Embryonic facial prominence (tissue), 1 donor: ENCODE measurements around the gene TAPT1.
"Not testable (repeated sequence)": the region's sequence is repeated elsewhere in the genome, so short reads cannot be mapped to it uniquely, and the experiment has no call there.

Experiments
- DNase-seq: peaks from one replicate; pipeline ENCODE4 v3.0.0-alpha.2; 2016; ENCODE audit errors: extremely low spot score

Gene TAPT1

DNA sequence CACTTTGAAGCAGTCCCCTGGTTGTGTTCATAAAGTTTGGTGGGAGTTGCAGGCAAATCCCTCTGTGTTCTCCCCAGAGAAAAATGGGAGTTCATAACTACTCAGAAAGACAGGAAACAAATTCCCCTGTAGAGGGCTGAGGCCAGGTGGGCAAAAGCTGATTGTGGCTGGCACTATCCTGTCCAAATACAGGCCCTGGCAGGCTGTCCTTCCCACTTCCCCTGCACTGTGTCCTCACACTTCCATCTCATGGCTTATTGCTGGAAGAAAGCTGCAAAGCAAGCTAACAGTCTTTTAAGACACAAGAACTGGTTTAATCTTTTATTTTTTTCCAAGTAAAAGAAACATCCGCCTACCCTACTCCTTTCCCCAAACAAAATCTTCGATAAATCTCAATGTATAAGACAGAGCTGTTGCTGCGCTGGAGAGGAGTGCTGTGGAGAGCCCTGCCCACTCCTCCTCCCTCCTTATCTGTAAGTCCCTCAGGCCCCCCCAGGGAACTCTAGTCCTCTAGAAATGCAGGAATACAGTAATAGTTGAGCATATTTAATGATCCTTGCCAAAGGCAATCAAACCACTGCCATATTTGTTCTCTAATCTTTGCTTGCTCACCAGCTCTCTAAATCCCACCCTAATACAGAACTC, 14.0 kb downstream of the TAPT1 start:
- DNase-seq = no peak

DNA sequence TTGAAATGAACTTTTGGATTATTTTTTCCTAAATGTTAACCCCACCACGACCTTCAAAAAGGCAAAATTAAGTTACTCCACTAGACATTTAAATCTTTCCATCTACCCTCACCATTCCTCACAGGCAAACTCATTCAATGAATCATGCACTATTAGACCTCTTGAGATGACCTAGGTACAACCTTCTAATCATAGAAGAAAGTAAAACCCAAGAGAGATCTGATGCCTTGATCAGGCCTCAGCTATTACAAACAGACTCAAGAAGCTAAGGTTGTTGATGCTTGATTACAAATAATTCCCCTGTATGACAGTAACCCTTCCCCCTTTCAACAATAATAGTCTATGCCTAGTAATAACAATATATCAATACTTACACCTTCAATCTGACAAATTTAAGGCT, 18.9 kb downstream of the TAPT1 start:
- DNase-seq = no peak

DNA sequence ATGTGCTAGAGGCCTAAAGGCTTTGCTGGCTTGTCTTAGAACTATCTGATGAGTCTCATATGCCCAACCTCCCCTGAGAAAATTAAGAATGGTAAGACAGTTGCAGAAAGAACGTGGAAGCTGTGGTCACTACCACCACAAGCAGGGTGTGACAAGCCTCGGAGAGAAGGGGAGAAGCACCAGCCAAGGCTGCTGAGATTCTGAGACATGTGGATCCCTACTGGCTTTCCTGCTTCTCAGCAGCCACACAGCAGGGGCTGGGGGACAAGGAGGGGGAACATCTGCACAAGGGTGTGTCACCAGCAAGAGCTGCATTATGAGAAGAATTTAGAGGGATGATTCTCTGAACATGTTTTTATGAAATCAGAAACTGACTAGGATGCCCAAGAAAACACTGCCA, 19.4 kb downstream of the TAPT1 start:
- no peak for DNase-seq

DNA sequence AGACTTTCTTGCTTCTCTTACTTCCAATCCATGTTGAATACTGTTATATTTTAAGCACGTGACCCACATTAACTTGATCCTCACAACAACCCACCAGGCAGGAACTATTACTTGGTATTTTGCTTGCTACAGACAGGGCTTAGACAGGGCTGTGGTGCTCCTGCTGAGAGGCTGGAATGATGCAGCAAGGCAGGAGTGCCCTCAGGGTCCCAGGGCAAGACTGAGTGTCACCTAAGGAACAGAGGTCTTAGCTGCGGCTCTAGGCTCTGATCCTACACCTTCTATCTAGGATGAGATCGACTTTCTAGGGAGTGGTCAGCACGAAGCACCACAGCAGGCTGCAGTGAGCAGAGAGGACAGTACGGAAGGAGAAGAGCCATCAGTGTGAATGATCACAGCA, 20.0 kb downstream of the TAPT1 start:
- no peak for DNase-seq

DNA sequence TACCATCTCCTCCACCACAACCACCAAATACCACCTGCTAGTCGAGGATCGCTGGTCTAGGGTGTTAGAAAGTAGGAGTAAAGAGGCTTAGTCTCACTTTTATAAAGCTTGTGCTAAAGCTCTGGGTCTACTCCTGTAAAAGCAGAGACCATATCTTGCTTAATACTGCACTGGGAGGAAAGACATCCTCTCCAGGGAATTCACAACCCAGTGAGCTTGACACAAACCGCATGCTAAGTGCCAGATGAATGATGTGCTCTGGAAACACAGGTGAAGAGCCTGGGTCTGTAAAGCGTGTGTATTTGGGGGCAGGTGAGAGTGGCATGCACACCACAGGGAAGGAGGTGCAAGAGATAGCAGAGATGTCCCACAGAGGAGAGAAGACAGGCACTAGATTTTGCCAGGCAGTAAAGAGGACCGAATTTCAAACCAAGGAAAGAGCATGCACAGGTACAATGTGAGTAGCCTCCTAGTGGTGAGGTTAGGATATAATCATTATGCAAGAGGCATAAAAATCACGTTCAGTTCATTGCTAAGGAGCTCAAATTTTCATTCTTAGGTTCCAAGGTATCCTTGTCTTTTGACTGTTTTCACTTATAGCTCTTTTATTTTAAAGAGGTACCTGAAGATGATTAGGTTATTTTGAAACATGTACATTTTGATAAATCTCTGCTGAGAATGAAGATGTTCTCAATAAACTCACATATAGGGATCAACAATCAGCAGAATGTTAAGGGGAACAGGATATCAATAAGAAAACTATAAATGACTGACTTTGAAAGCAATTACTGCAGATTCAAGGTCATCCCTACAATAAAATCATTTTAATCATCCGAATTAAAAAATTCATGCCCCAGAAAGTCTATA, 20.7 kb downstream of the TAPT1 start:
- DNase-seq = no peak

DNA sequence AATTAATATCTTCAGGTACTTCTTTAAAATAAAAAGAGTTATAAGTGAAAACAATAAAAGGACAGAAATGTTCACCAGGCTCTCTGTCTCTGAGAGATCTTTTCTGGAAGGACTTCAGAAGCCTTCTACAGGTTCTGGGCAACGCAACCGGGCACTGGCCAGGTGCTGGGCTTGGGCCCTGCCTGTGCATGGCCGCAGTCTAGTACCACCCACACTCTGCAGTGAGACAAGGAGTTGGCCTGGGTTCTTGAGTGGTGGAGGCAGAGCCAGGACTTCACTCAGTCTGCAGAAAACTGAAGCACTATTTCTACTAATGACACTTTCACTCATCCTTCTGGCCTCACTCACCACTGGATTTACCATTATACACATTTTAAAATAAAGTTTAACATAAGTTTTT, 21.8 kb downstream of the TAPT1 start:
- no peak for DNase-seq

DNA sequence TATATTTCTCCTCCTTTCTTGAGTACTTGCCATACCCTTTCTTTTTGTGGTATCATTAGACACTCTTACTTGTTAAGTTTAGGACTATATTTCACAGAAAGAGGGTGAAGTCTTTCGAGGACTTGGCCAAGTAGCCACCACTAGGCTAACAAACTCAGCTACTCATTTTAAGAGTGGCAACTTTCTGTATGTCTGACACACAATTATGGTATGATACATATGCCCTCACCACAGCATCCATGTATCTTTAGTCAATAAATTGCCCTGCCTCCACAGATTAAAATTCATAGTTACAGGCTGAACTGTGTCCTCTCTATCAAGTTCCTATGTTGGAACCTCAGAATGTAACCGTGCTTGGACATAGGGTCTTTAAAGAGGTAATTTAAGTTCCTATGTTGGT, 23.2 kb downstream of the TAPT1 start:
- DNase-seq = no peak

DNA sequence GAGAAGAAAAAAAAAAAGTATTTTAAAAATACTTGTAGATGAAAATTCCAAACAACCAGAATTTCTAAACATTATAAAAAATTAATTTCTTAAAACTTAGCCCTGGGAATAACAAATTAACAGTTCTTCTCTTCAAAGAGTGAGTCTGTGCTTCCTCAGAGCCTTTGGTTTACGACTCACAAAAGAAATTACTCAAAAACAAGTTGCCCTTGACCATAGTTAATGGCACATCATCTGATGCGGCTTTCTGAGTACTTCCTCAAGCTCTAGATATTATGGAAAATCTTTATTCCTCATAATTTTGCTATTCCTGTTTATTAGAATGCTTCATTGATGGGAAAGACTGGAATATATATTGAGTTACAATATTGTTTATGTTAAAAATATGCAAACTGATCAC, 23.7 kb downstream of the TAPT1 start:
- no peak for DNase-seq

DNA sequence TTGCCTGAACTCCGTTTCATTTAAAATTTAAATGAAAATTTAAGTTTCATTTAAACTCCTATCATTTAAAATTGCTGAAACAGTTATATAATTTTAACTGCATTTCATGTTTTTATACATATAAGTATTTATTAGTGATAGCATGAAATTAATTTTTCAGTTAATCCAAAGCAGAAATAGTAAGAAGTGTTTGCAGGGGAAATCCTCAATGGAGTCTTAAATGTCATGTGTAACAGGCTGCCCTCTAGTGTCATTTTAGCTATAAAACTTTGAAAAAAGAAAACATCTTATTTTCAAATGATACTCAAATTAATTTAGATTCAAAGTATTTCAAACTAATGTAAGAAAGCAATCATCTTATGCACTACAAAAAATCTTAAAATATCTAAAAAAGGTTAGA, 27.2 kb downstream of the TAPT1 start:
- no peak for DNase-seq

DNA sequence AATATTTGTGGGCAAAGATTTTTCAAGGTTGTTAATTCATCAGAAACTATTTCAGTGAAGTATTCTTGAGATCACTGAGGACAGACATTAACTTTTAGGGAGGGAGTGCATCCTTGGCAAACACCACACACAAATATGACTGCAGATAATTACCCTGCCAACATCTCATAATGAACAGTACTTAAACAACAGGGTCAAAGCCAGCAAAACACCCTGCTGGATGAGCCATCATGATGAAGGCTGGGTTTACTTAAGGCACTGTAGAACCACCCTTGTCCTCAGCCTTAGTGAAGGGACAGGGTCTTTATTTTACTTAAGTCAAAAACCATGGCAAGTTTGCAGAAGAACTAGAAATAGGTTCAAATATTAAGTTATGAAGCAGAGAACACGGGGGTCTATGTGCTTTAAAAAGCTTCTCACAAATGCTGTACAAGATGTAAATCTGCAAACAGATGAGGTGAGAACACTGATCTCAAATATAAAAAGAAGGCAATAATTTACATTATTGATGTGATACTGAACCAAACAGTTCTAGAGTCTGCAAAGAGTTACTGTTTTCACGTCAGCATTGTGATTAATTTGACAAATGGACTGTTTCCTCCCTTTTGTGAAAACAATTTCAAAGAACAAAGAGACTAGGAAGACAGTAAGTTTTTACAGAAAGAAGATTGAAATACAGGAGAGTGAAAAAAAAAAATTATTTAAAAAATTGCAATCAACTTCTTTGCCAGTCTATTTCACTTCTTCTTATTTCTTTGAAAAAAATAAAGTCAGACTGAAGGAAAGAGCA, 28.2 kb downstream of the TAPT1 start:
- no peak for DNase-seq

DNA sequence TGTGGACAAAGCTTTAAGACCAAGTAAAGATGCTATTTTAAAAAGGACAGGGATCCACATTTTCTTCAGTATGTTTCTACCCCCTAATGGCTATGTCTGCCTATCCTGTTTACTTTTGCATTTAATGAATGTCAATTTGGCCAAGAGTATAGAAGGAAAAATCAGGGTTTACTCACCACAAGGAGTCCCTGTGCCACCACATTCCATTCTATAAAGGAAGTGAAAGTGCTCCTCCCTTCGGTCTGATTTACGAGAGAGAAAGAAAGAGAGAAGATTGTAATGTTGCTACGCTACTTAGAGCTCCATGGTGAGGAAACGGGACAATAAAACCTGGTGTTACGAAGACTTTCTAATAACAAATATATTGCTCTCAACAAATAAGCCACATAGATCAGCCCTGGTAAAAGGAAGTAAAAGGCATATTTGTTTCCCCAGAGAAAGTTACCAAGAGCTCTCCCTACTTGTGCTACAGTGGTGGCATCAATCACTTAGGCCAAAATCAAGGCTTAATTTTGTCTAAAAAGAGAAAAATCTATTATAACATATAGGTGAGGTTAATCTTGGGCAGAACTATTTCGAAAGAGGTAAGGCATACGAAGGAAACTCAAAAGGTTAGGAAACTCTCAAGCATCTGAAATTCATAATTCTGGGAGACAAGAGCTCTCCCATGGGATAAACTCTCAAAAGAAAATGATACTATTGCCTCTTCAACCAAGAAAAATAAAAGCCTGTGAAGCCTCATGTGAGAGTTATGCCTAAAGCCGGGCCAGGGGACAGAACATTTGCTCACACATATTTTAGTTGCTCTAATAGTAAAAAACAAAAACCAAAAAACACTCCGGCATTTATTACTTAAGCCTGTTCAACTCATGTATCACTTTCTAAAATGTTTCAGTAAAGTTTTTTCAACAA, 29.5 kb downstream of the TAPT1 start:
- DNase-seq = peak; percentile 34

DNA sequence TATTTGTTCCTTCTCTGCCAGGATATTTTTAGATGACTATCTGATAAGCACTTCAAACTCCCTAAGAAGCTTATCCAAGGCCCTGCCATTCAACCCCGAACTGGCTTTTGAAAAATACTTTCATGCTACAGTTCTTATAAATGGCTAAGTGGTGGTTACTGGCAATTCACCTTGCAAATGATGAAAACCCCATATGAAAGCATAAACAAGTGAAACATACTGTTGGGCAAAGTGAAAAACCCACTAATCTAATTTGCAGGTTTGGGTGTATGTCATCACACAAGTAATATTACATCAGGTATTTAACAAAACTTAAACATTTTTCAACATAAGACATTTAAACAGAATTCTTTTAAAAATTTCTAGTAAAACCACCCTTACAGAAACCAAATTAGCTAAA, 31.1 kb downstream of the TAPT1 start:
- no peak for DNase-seq

DNA sequence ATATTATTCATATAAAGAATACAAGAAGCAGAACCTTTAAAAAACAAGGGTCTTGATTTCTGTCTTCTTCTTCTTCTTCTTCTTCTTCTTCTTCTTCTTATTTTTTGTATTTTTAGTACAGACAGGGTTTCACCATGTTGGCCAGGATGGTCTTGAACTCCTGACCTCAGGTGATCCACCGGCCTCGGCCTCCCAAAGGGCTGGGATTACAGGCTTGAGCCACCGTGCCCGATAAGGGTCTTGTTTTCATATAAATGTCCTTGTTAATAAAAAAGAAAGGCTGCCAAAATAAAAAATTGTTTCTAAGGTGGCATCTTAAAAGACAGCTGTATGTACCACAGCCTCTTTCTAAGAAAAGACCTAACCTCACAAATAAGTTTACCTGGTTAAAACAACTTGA, 31.5 kb downstream of the TAPT1 start:
- not testable (repeated sequence) for DNase-seq

DNA sequence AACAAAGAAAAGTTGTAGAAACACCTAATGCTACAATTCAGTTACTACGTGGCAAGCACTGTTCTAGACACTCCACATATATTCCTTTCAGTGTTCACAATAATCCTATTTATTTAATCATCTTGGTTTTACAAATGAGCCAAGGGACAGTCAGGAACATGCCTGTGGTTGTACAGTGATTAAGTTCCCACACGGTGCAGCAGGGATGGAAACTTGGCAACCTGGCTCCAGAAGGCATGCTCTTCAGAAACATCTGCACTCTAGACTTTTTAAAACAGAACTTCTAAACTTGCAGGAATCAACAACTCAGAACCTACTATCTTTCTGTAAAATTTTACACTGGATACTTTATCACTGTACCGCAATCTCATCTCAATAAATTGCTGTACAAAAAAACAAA, 32.1 kb downstream of the TAPT1 start:
- no peak for DNase-seq

DNA sequence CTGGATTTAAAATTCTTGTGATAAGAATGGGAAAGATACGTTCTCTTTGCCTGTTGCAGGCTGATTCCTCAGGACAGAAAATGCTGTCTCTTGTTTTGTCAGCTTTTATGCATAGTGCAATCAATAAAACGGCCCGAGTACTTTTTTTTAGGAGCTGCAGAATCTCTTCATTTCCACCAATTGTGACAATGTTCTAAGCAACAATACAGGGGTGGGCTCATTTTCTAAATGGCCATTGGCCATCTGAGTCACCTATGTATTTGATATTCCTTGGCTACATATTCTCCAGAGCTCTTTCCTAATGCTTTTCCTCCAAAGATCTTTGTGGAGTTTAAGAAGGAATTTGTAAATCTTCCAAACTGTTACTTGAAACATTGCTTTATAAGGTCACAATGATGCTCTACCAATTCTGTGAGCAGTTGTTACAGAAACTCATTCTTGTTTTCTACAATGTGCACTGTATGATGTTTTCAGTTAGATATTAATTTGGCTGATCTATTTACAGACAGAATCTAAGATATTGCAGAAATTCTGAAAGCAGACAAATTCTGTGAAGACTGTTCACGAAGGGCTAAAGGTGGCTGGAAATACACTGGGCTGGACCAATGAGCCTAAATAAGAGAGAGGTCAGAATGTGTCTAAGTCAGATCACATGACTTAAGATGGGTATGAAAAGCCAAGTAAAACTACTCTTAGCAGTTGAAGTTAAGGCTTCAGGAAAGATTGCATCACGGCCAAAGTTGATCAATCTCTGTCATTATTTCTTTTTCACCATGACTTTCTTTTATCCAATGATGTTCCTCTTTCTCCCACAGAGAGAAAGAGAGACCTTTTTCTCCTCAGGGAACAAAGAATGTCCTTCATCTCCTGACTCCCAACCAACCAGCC, 33.4 kb downstream of the TAPT1 start:
- no peak for DNase-seq

DNA sequence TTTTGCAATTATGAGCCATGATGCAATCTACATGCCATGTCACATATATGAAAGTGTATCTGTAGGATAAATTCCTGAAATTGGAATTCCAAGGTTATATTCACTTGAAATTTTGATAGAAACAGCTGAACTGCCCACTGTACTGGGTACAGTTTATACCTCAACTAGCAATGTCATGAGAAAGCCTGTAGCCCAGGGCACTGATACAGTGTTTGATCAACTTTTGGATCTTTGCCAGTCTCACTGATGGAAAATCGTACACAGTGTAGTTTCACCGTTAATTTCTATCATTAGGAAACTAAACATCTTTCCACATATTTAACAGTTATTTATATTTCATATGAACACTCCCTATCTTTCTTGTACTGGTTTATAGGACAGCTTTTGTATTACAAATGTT, 34.2 kb downstream of the TAPT1 start:
- no peak for DNase-seq

DNA sequence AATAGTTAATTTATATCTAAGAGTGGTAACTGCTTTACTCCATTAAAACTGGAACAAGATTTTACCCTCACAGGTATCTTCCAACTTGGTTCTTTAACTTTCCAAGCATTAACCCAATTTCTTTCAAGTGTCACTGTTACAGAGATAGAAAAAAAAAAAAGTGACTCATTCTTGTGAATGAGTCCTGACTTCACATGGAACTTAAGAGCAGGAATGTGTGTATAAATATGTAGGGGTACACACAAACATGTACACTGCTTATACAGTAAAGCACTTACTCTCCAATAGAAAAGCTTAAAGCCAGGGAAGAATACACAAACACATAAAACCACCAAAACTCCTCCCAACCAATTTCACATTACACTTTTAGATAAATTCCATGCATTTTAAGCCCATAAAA, 38.8 kb downstream of the TAPT1 start:
- no peak for DNase-seq

DNA sequence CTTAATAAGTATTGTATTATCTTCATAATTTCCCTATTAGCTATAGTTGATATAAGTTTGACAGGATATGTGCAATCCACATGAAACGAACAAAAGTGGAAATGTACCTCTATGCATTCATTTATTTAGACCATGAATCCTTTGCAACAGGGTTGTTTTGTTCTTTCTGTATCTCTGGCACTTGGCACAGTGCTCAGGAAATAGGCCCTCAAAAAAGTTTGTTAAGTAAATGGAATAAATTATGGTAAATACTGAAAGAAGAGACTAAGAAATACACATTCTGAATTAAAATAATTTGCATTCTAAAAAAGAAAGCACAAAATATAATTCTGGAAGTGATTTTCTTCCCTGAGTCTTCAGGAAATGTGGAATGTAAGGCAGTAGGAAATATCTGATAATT, 39.3 kb downstream of the TAPT1 start:
- no peak for DNase-seq

DNA sequence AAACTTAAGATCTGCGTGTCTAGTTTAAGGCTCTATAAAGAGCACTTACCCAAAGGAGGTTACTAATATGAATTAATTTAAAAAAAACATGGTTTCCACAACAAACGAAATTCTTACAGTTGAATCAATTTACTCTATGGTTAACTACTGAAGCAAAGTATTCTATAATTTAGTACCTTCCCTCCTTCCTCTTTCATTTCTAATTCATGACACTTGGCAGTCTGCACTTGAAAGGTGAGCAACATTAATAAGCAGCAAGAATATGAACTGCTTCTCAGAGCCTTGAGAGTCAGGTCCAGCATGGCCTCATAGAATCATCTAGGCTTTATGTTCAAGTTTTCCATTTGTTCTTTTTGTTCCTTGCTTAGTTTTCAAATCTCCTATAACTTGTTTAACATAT, 42.7 kb downstream of the TAPT1 start:
- DNase-seq = no peak

DNA sequence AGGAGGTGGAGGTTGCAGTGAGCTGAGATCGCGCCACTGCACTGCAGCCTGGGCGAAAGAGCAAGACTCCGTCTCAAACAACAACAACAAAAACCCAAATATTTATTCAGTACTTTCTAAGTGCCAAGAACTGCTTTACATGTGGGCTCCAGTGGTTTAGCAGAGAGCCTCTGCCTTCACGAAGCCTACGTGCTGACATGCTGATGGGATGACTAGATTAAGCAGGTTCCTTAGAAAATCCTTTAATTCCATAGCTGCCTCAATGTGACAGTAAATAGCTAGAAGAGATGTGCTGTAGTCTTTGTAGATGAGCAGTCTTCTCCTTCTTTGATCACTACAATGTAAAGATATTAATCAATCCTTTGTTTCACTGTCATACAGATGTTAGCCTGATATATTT, 49.6 kb downstream of the TAPT1 start:
- no peak for DNase-seq

DNA sequence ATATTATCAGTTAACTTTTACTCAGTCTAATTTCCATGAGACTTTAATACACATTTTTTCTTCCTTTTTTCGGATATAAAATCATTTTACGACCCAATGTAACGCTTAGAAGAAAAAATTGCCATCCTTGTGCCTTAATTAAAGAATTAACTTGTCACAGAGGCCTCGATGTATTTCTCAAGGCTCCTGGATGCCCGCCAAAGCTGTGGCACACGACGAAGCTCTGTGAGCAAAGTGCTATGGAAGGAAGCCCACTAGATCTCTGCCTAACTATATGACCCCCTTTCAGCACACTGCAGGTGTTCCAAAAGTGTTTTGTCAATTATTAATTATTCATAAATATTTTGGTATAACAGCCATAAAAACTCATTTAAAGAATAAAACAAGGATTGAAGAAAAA, 54.4 kb downstream of the TAPT1 start:
- no peak for DNase-seq
